ES-I3 (cell line): Measurements from ENCODE around the gene GLIS1.
"Not testable (repeated sequence)": the region's sequence is repeated elsewhere in the genome, so short reads cannot be mapped to it uniquely, and the experiment has no call there.

Experiments
- H3K36me3 ChIP-seq: 2 replicates; pipeline ENCODE4 v1.6.1; 2013; ENCODE audit warnings: mild to moderate bottlenecking, low read length, control low read depth, moderate library complexity; ENCODE audit not compliant: insufficient read depth
- H3K4me1 ChIP-seq: 2 replicates; pipeline ENCODE4 v1.6.1; 2013; ENCODE audit warnings: mild to moderate bottlenecking, control low read depth, low read length; ENCODE audit not compliant: insufficient read depth
- H3K9ac ChIP-seq: 2 replicates; pipeline ENCODE4 v1.6.1; 2013; ENCODE audit warnings: low read depth, mild to moderate bottlenecking, low read length, moderate library complexity
- H3K9me3 ChIP-seq: 2 replicates; pipeline ENCODE4 v1.6.1; 2013; ENCODE audit warnings: mild to moderate bottlenecking, low read length, moderate library complexity; ENCODE audit not compliant: control insufficient read depth, insufficient read depth

The GLIS1 gene

DNA sequence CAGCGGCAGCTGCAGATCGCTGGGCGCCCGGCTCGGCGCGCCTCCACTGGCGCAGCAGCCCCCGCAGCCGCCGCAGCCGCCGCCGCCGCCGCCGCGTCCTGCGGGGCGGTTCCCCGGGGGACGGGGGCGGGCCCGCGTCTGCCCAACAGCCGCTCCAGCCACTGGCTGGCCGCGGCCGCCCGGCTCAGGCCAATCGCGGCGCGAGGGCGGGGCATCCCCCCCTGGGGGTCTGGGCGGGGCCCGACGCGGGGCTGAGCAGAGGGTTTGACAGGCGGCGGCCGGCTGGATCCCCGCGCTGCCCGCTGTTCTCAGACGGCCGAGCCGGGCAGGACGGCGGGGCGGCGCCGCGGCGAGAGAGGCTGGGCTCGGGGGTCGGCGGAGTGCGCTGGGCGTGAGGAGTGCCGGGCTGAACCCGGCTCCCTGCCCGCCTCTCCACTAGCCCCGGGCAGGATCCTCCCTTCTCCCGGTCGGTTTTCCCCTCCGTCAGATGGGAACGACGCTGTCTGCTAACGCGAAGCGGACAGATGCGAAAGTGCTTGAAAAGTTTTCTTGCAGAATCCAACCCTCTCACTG lies at the start of gene GLIS1:
Gene GLIS1 (minus strand): TSS at position 56 of the 573 bp plus-strand sequence. CDS start 1,100 bp downstream, outside the sequence.
- Histone ChIP-seq H3K4me1 (no peaks in the 10 kb centered on the region), H3K9me3 (no peaks in the 10 kb centered on the region), H3K9ac (peak within 1 kb of the TSS; percentile 69; the same call in 1 of the 2 replicates), H3K36me3 (no peaks in the 10 kb centered on the region)

DNA sequence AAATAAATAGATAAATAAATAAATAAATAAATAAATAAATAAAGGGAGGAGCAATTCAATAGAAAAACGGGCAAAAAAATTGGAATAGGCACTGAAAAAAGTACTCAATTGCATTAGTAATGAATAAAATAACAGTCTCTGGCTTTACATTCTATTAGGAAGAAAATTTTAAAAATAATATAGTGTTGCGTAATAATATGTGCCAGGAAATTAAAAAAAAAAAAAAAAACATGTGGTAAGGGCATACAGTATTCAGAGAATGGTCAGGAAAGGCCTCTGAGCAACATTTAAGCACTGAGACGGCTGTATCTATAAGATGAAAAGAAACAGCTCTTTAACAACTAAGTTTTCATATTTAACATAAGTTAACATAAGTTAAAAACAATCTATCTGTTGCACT lies 48.7 kb upstream of the GLIS1 start:
- Histone ChIP-seq H3K4me1 (no peaks in the 10 kb centered on the region), H3K9me3 (no peaks in the 10 kb centered on the region), H3K9ac (no peak overlapping the region), H3K36me3 (peaks cover 14% of the 10 kb centered on the region)

DNA sequence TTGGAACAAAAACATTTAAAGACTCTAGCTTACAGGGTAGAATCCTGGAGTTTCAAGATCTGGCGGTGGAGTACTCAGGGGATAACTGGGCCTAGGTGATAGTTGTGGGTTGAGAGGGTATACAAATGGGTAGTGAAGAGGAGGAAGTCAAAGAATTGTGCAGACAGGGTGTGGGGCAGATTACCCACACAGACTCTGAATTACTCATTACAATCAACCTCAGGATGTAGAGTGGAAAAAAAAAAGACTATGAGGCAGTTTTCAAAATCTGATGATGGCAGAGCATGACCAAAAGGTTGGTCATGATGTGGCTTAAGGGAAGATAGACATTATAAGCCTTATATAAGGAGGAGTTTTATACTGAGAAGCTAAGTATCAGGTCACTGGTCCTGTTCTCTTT lies 44.1 kb upstream of the GLIS1 start:
- H3K36me3 ChIP-seq, result peaks cover 17% of the 10 kb centered on the region

DNA sequence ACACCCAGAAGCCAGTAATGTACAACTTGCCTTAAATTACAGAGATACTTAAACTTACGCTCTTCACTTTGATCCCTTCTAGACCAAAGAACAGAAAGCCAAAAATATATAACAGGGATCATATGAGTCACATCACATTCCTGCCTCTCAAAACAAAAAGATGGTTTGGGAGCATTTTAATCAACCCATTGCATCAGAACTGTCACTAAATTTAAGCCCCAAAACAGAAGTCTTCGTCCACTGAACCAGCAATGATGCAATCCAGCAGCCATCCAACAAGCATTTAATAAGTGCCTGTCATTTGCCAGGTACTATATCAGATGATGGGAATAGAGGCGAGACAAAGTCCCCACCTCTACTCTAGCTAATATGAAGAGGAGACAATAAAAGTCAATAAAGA lies 42.7 kb upstream of the GLIS1 start:
- Histone ChIP-seq H3K9me3 (no peaks in the 10 kb centered on the region), H3K9ac (no peak overlapping the region), H3K36me3 (peaks cover 19% of the 10 kb centered on the region), H3K4me1 (no peaks in the 10 kb centered on the region)

More for the DNA sequence above, 44.1 kb upstream of the GLIS1 start:
- Histone ChIP-seq H3K9me3 (no peaks in the 10 kb centered on the region), H3K4me1 (no peaks in the 10 kb centered on the region), H3K9ac (no peak overlapping the region)

DNA sequence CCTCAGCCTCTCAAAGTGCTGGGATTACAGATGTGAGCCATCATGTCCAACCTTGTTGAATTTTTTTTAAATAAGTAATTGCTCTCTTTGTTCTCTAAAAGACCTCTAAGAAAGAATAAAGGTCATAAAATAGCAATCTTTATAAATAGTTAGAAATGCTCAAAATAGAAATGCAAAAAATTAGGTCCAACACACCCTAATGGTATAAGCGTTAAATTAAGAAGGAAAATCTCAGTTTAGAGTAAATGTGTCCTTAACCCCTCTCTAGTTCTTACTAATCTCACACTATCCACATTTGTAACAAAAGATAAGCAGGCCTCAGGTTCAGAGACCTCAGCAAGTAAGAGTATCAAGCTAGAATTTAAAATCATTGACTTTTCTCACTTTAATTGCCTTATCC lies 38.3 kb upstream of the GLIS1 start:
- Histone ChIP-seq H3K36me3 (peaks cover 12% of the 10 kb centered on the region), H3K4me1 (no peaks in the 10 kb centered on the region), H3K9ac (no peak overlapping the region)

DNA sequence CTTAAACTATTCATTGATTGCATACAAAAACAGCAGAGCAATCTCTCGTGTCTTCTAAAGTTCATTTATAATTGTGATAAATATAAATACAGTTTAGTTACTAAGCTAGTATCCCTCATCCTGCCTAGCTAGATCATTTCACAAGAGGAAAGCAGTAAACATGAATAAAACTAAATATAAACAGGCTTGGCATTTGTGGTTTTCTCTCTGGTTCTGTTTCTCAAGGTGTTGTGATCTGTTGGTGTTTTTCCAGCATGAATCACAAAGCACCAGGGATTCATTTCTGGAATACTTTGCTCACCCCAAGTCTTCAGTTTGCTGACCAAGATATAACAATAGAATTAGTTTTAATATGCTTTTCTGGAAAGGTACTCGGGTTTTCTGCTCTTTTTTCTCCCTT lies 32.7 kb upstream of the GLIS1 start:
- H3K36me3 ChIP-seq, result no peaks in the 10 kb centered on the region; the same call in 1 of the 2 replicates

More for the DNA sequence above, 38.3 kb upstream of the GLIS1 start:
- no peaks in the 10 kb centered on the region for H3K9me3 ChIP-seq

DNA sequence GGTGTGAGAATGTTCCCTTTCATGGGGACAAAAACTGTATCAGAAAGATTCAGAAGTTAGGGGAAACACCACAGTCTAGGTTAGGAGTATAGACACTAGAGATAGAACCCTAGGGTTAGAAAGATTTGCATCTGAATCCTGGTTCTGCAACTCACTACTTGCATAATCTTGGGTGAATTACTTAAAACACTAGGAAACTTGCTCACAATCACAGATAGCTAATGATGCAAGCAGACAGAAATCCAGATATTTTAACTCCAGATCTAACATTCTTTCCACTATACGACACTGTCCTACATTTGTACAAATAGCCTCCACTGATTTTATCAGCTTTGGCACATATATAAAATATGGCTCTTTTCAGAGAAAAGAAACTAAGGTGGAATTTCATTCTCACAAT lies 30.8 kb upstream of the GLIS1 start:
- no peaks in the 10 kb centered on the region for H3K4me1 ChIP-seq
- H3K9me3 ChIP-seq, result no peaks in the 10 kb centered on the region
- H3K36me3 ChIP-seq, result no peaks in the 10 kb centered on the region
- H3K9ac ChIP-seq, result no peak overlapping the region

More for the DNA sequence above, 32.7 kb upstream of the GLIS1 start:
- Histone ChIP-seq H3K9me3 (no peaks in the 10 kb centered on the region), H3K9ac (no peak overlapping the region), H3K4me1 (no peaks in the 10 kb centered on the region)

DNA sequence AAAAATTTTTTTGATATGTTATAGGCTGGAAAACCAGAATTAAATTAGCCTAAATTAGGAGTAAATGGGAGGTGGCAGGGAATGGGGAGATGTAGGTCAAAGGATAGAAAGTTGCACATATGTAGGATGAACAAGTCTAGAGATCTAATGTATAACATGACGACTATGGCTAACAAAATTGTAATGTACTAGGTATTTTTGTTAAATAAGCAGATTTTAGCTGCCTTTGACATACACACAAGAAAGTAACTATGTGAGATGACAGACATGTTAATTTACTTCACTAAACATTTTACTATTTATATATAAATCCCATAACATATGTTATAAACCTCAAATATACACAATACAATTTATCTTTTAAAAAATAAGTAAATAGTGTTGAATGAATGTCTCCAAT lies 30.2 kb upstream of the GLIS1 start:
- Histone ChIP-seq H3K36me3 (no peaks in the 10 kb centered on the region), H3K9ac (no peak overlapping the region)

DNA sequence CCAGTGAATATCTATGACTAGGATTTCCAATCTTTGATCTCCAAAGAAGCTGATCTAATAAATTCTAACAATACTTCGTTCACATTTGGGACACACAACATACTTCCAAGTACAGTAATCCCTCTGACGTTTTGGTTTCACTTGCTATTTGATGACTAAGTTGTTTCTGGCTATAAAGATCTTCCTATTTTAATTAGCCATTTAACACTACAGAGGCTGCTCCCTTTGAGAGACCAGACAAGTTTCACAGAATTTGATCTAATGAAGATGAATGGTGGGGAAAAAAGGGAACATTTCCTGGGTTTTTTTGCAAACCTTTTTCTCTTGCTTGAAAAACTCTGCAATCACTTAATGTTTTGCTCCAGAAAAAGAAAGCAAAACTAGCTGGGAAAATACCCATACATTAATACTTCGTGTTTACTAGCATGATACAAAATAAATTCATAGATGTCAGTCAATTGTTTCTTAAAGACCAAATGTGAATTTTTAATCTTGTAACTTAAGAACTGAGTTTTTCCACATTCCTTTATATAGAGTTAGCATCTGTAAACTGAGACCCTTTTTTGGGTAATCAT lies 28.0 kb upstream of the GLIS1 start:
- H3K9ac ChIP-seq, result no peak overlapping the region
- no peaks in the 10 kb centered on the region for H3K36me3 ChIP-seq
- no peaks in the 10 kb centered on the region for H3K9me3 ChIP-seq
- no peaks in the 10 kb centered on the region for H3K4me1 ChIP-seq

More for the DNA sequence above, 30.2 kb upstream of the GLIS1 start:
- no peaks in the 10 kb centered on the region for H3K9me3 ChIP-seq
- H3K4me1 ChIP-seq, result no peaks in the 10 kb centered on the region

DNA sequence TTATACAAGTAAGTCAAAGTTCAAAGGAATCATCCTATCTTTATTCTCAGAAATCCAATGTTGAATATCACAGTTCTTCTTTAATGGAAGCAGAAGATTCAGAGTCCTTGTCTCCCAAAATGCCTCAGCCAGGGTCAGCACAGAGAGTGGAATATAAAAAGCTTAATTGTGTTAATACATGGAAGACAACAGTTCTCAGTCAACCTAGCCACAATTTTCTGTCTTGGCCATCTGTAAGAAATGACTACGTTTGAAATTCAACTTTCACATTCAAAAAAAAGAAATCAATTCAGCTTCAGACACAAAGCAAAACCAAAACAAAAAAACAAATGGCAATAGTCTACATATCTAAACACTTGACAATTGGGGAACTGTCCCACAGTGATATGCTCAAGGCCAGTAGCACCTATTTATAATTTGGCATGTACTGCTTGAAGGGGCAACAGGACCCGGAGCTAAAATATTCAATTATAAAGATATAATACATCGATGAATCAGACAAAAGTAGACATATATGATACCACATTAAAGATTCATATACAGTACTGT lies 27.3 kb upstream of the GLIS1 start:
- Histone ChIP-seq H3K4me1 (no peaks in the 10 kb centered on the region), H3K9ac (no peak overlapping the region), H3K9me3 (no peaks in the 10 kb centered on the region), H3K36me3 (no peaks in the 10 kb centered on the region)

DNA sequence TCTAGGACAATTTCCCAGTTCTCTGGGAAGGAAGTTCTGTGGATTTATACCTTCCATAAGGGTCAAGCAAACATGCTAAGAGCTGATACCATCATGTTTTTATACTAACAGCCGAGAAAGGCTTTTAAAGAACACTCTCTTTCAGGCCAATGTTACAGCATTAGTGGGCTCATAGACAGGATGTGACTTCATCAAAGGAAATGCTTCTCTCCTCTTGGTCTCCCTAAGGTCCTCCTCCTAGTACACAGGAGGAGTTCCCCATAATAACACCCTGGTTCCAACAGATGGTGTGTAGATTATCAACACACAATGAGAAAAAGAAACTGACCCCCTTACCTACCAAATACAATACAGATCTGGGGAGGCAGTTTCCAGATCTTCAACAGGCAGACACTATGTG lies 26.7 kb upstream of the GLIS1 start:
- no peaks in the 10 kb centered on the region for H3K4me1 ChIP-seq
- H3K9me3 ChIP-seq, result no peaks in the 10 kb centered on the region
- no peak overlapping the region for H3K9ac ChIP-seq
- H3K36me3 ChIP-seq, result no peaks in the 10 kb centered on the region

DNA sequence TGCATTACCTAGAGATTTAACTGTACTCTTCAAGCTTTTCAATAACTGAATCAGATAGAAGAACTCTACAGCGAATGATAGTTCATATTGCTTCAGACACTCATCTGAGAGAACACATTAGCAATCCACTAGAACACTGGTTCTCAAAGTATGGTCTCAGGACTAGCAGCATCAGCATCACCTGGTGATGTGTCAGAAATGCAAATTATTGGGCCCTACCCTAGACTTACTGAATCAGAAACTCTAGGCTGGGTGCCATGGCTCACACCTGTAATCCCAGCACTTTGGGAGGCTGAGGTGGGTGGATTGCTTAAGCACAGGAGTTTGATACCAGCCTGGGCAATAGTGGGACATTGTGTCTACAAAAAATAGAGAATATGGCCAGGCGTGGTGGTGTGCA lies 24.9 kb upstream of the GLIS1 start:
- H3K36me3 ChIP-seq, result no peaks in the 10 kb centered on the region

DNA sequence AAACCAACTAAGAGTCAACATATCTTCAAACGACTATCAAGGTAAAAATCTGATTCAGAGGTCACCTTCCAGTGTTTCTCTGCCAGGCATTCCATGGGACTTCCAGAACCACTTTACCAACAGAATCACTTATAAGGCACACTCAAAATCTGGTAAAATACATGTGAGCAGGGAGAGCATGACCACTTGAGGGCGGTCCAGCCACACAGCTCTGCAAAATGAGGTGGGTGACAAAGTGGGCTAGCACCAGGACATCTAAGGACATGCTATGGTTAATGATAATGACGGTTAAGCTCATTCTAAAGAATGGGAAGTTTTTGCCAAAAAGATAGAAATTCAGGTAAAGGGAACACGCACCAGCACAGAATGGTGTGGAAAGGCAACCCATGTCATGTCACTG lies 24.5 kb upstream of the GLIS1 start:
- Histone ChIP-seq H3K4me1 (no peaks in the 10 kb centered on the region), H3K36me3 (no peaks in the 10 kb centered on the region), H3K9ac (no peak overlapping the region), H3K9me3 (no peaks in the 10 kb centered on the region)

More for the DNA sequence above, 24.9 kb upstream of the GLIS1 start:
- no peaks in the 10 kb centered on the region for H3K4me1 ChIP-seq
- H3K9ac ChIP-seq, result no peak overlapping the region
- H3K9me3 ChIP-seq, result no peaks in the 10 kb centered on the region

DNA sequence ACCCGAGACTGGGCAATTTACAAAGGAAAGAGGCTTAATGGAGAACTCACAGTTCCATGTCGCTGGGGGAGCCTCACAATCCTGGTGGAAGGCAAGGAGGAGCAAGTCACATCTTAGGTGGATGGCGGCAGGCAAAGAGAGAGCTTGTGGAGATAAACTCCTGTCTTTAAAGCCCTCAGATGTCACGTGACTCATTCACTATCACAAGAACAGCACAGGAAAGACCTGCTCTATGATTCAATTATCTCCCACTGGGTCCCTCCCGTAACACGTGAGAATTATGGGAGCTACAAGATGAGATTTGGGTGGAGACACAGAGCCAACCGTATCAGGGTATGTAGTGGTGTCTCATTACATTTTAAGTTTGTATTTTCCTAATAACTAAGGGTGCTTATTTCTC lies 21.5 kb upstream of the GLIS1 start:
- H3K9me3 ChIP-seq, H3K9ac ChIP-seq, H3K36me3 ChIP-seq, H3K4me1 ChIP-seq: not testable (repeated sequence)

DNA sequence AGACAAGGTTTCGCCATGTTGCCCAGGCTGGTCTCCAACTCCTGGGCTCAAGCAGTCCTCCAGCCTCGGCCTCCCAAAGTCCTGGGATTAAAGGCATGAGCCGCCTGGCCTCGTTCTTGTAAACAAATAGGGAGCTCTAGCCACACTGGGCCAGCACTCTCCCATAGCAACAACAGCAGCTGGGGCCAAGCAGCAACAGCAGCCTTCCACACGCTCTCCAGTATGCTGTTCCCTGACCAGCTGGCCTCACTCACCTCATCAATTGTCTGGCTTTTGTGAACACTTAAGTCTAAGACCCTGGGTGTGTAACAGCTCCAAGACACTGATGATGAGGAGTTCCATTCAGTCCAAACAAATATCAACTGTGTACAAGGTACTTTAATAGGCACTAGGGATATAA lies 16.9 kb upstream of the GLIS1 start:
- Histone ChIP-seq H3K9ac (no peak overlapping the region), H3K36me3 (no peaks in the 10 kb centered on the region), H3K9me3 (no peaks in the 10 kb centered on the region), H3K4me1 (no peaks in the 10 kb centered on the region)
